Activated T-cell treated with anti-CD3 and anti-CD28 coated beads, Interleukin-2, amount 50 U/mL, for 24 hours (primary cell): Measurements from ENCODE around the gene TGFBRAP1.

Source experiments
- DNase-seq: peaks from one replicate; pipeline ENCODE4 v3.0.0-alpha.2; 2020
- H3K27ac Mint-ChIP-seq: 2 replicates; pipeline ENCODE4 v1.8.0; 2020; ENCODE audit warnings: mild to moderate bottlenecking, mixed read lengths
- H3K27me3 Mint-ChIP-seq: 2 replicates; pipeline ENCODE4 v1.8.0; 2020; ENCODE audit warnings: mixed read lengths
- H3K36me3 Mint-ChIP-seq: 2 replicates; pipeline ENCODE4 v1.8.0; 2020; ENCODE audit warnings: low read depth, mixed read lengths
- H3K4me1 Mint-ChIP-seq: 2 replicates; pipeline ENCODE4 v1.8.0; 2020; ENCODE audit warnings: low read depth, mixed read lengths
- H3K4me3 Mint-ChIP-seq: 2 replicates; pipeline ENCODE4 v1.8.0; 2020; ENCODE audit warnings: mild to moderate bottlenecking, moderate library complexity, mixed read lengths
- H3K9me3 Mint-ChIP-seq: 2 replicates; pipeline ENCODE4 v1.8.0; 2020; ENCODE audit warnings: mixed read lengths

Gene TGFBRAP1

GRCh38 chr2:105236060-105236424 lies 93.5 kb downstream of the TGFBRAP1 start:
- Mint-ChIP-seq H3K27me3 (peaks cover 24% of the 10 kb centered on the region), H3K4me1 (peaks cover 23% of the 10 kb centered on the region), H3K36me3 (no peaks in the 10 kb centered on the region), H3K27ac (no peak overlapping the region), H3K9me3 (no peaks in the 10 kb centered on the region), H3K4me3 (no peak overlapping the region)
- no peak for DNase-seq

- Mint-ChIP-seq H3K27ac (no peak overlapping the region), H3K9me3 (no peaks in the 10 kb centered on the region), H3K36me3 (no peaks in the 10 kb centered on the region), H3K27me3 (peaks cover 24% of the 10 kb centered on the region), H3K4me1 (peaks cover 23% of the 10 kb centered on the region), H3K4me3 (no peak overlapping the region)
- DNase-seq, result peak; percentile 73
Measured at GRCh38 chr2:105235388-105236059, 94.0 kb downstream of the TGFBRAP1 start.

DNA sequence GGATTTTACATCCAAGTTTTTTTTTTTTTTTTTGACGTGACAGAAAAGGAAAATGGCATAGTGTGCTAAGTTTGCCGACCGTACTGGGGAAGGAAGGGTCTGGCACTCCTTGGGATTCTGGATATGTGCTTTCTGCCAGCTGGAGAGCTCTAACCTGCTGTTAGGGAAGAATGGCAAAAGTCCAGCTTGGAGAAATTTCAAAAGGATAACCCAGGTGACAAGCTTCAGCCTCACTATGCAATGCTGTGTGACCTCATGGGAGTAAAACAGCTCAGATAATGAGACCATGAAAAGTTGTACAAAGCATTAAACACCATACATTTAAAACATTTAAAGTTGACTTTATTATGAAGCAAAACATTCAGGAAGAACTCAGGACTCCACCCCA lies 98.3 kb downstream of the TGFBRAP1 start:
- Mint-ChIP-seq H3K4me1 (peaks cover 8% of the 10 kb centered on the region), H3K4me3 (no peak overlapping the region), H3K9me3 (no peaks in the 10 kb centered on the region), H3K27ac (no peak overlapping the region), H3K36me3 (no peaks in the 10 kb centered on the region), H3K27me3 (peaks cover 7% of the 10 kb centered on the region)
- no peak for DNase-seq

- peaks cover 15% of the 10 kb centered on the region for H3K27me3 Mint-ChIP-seq
- no peak for DNase-seq
- no peak overlapping the region for H3K27ac Mint-ChIP-seq
- no peaks in the 10 kb centered on the region for H3K4me1 Mint-ChIP-seq
- H3K9me3 Mint-ChIP-seq, result no peaks in the 10 kb centered on the region
- H3K36me3 Mint-ChIP-seq, result no peaks in the 10 kb centered on the region
- H3K4me3 Mint-ChIP-seq, result no peak overlapping the region
Measured at GRCh38 chr2:105224444-105224843, 105.1 kb downstream of the TGFBRAP1 start.

DNA sequence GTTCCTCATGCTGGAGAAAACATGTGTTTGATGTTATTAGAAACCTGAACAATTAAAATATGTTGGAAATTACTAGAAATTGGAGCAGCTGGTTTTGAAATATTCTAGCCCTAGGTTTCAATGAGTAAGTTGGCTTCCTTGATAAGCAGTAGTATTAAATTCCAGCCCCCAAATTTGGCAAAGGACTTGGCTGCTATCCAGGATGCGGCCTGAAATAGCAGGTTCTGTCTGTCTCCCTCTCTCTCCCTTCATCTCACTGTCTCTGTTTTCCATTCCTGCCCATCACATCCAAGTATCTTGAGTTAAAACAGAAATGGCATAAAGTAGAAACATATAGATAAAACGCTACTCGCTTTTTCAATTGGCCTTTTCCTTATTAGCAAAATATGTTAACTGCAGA lies 108.9 kb downstream of the TGFBRAP1 start:
- no peaks in the 10 kb centered on the region for H3K36me3 Mint-ChIP-seq
- no peak overlapping the region for H3K4me3 Mint-ChIP-seq
- H3K27ac Mint-ChIP-seq, result no peak overlapping the region
- H3K9me3 Mint-ChIP-seq, result no peaks in the 10 kb centered on the region
- peaks cover 35% of the 10 kb centered on the region for H3K27me3 Mint-ChIP-seq
- H3K4me1 Mint-ChIP-seq, result no peaks in the 10 kb centered on the region
- no peak for DNase-seq

- no peaks in the 10 kb centered on the region for H3K36me3 Mint-ChIP-seq
- no peaks in the 10 kb centered on the region for H3K4me1 Mint-ChIP-seq
Measured at GRCh38 chr2:105215586-105216192, 113.8 kb downstream of the TGFBRAP1 start.

More at GRCh38 chr2:105215586-105216192, 113.8 kb downstream of the TGFBRAP1 start:
- Mint-ChIP-seq H3K27ac (no peak overlapping the region), H3K9me3 (no peaks in the 10 kb centered on the region), H3K27me3 (peaks cover 27% of the 10 kb centered on the region), H3K4me3 (no peak overlapping the region)
- DNase-seq, result no peak
